GM18868 (cell line): Measurements from ENCODE around the gene ZC3H10.
A peak's percentile ranks its signal among the peaks of the same experiment; 100 is the strongest.
"Not testable (repeated sequence)": the region's sequence is repeated elsewhere in the genome, so short reads cannot be mapped to it uniquely, and the experiment has no call there.

Source experiments
- ATAC-seq: cut with Tn5 transposase; IDR thresholded peaks from one replicate; pipeline ENCODE4 v1.9.1; 2021; ENCODE audit warnings: mild to moderate bottlenecking, moderate library complexity; ENCODE audit not compliant: unreplicated experiment

Gene ZC3H10

GRCh38 chr12:56101045-56101444, 17.0 kb upstream of the ZC3H10 start:
- ATAC-seq: no peak

DNA sequence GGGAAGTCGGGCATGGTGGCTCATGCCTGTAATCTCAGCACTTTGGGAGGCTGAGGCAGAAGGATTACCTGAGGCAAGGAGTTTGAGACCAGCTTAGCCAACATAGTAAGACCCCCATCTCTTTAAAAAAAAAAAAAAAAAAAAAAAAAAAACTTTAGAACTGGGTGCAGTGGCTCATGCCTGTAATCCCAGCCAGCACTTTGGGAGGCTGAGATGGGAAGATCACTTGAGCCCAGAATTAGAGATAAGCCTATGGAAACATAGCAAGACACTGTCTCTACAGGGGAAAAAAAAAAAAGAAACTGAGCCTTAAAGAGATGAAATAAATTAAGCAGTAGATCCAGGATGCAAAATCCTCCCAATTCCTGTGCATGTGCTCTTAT, 15.4 kb upstream of the ZC3H10 start:
- ATAC-seq: no peak

- no peak for ATAC-seq
These were observed 14.9 kb upstream of the ZC3H10 start for GRCh38 chr12:56103066-56103711.

DNA sequence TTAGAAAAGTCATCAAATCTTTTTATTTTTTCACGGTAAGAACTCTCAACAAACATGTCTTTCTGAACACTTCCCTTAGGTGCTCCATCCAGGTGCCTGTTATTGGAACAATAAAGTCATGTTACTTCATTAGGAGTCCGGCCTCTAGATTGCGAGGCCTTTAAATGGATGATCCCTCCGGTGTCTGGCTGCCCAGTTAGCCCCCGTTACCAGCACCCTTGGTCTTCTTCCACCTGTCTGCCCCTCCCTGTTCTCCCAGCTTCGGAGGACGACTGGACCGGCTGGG, 14.3 kb upstream of the ZC3H10 start:
- no peak for ATAC-seq

GRCh38 chr12:56104109-56104814, 13.8 kb upstream of the ZC3H10 start, which contains the start of gene PA2G4:
Gene PA2G4 (plus strand): TSS chr12:56104559. CDS start chr12:56104738, 179 bp downstream.
- peak; percentile 93 for ATAC-seq

GRCh38 chr12:56104815-56105608, 13.1 kb upstream of the ZC3H10 start:
- ATAC-seq: peak; percentile 3

DNA sequence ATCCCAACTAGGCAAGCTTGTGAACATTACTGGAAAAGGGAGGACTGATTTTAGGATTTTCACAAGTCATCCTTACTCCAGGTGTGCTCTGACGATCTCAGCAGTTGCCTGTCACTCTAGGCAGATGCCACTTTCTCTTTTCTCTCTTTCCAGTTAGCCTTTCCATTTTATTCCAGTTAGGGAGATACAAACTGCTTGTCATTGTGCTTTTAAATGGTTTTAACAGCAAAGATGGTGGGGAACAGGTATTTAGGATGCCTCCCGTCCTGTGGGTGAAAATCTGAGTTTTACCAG, 12.5 kb upstream of the ZC3H10 start:
- ATAC-seq: no peak

DNA sequence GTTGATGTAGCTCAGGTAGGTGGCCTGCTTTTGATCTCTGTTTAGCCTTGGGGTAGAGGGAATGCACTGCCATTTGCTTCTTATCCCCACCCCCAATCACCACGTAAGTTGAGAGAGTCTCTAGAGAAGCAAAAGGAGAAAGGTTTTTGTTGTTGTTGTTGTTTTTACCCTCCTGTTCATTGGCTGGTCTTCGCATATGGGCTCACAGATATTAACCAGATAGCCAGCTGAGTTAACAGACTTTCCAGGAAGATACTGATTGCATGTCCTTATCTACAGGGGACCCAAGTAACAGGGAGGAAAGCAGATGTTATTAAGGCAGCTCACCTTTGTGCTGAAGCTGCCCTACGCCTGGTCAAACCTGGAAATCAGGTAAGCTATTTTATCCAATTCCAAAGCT, 10.8 kb upstream of the ZC3H10 start:
- no peak for ATAC-seq

- no peak for ATAC-seq
These were observed 7.5 kb upstream of the ZC3H10 start for GRCh38 chr12:56110571-56110970.

DNA sequence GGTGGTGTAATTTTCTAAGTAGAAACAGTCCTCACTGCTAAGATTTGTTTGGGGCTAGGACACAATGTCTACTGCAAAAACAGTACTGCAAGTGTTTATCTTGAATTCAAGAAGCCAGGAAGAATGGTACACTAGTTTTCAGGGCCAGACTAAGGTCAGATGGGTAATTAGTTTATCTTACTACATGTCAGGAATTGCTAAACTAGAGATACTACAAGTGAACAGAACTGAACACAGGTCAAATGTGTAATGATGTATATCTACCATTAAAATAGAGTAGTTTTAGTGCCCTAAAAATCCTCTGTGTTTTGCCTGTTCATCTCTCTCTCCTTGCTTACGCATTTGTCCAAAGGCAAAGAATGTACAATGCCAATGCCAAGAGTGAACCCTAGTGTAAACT, 4.0 kb upstream of the ZC3H10 start:
- no peak for ATAC-seq

DNA sequence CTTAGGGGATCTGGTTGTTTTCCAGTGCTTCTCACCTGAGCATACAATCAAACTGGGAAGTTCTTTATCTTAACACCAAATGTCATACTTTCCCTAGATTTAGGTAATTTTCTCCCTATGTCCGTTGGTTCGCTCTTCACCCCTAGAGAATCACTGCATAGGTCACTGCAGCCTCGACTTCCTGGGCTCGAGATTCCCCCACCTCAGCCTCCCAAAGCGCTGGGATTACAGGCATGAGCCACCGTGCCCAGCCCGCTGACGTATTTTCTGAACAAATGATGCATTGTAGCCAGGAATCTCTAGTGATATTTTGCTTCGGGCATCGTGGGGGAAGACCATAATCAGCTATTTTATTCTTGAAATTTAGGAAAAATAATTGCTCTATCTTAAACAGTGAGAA, 2.7 kb upstream of the ZC3H10 start:
- ATAC-seq: no peak

DNA sequence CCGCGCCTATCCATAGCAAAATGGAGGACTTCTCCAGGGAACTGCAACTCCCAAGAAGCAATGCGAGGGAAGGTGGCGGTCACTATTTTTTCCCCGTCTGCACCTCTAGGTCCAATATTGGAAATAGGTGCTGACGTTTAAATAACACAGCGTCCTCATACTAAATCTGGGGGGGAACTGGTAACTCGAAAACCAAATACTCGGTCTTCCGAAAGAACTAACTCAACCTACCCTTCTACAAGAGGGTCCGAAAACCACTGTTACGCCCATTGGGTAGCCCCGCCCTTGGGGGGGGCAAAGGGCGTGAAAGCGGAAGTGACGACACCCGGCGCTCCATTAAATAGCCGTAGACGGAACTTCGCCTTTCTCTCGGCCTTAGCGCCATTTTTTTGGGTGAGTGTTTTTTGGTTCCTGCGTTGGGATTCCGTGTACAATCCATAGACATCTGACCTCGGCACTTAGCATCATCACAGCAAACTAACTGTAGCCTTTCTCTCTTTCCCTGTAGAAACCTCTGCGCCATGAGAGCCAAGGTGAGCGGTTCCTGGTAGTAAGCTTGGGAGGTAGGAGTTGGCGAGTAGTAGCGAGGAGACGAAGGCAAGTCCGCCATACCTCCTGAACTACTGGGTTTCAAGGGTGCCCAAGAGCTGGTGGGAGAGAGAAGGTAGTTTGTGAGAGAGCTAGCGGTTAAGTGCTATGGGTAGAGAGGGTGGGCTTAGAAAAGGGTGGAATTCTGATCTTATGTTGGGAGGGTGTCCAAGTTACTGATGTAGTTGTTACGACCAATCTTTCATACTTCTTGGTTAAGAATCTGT, 1.6 kb upstream of the ZC3H10 start, which contains the start of gene RPL41:
TSS of gene RPL41 (plus strand) at position 367 of the 815 bp plus-strand sequence.
- peak; percentile 36 for ATAC-seq

DNA sequence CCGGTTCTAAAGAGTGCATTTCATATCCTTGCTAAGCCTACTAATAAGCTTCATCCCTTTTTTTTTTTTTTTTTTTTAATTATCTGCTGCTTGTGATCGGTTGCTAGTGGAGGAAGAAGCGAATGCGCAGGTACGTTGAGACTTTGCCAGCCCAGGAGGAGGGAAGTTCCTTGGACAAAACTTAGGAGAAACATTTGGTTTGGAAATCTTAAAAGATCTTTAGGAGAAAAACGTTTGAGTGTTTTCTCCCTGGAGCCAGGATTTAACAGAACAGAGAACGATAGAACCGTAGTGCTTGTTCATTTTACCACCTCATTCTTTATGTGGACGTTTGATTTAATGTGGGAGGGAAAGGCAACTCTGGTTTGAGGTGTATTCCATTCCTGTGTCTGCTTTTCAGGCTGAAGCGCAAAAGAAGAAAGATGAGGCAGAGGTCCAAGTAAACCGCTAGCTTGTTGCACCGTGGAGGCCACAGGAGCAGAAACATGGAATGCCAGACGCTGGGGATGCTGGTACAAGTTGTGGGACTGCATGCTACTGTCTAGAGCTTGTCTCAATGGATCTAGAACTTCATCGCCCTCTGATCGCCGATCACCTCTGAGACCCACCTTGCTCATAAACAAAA, 872 bp upstream of the ZC3H10 start:
- ATAC-seq: not testable (repeated sequence)

- ATAC-seq: peak; percentile 1
These were observed 757 bp downstream of the ZC3H10 start for GRCh38 chr12:56118688-56119357.

GRCh38 chr12:56119361-56119796, 1.3 kb downstream of the ZC3H10 start:
- no peak for ATAC-seq

GRCh38 chr12:56120158-56120846, 2.2 kb downstream of the ZC3H10 start:
- ATAC-seq: no peak

GRCh38 chr12:56121204-56121870, 3.3 kb downstream of the ZC3H10 start:
- ATAC-seq: no peak

DNA sequence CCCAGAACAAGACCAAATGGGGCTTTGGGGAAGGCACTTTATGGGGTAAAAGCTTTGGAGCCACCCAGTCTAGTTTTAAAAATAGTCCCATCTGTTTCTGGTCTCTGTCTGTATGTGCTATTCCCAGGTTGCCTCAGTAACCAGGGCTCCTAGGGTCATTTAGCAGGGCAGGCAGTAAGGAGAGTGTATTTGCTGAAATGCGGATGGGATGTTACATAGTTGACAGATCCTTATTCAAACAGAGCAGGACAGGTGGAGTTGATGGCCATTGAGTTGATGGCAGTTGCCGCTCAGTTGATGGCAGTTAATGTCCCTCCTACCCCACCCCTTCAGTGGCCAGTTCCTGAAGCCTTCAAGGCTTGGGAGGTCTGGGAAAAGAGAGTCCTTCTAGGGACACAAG, 4.6 kb downstream of the ZC3H10 start:
- ATAC-seq: no peak

DNA sequence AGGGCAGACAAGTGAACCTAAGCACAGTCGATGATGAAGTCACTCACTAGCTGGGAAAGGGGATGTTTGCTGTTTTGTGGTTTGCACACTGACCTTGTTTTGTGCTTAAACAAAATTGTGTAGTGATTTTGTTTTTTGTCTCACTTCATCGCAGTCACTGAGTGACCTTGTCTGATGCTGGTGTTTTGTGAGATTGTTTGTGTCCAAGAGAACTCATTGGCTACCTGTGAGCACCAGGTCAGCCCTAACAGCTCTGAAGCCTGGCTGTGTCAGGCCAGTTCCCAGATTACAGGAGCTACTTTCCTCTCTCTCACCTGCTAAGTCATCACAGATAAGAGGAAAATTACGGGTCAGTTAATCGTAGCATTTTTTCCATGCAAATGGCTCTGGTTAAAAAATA, 6.1 kb downstream of the ZC3H10 start:
- ATAC-seq: no peak
